ENCODE data around the gene PARP6. TPM values are rescaled to one million over a fixed set of nuclear protein-coding genes. Genes with fewer than 3 reads are reported as not detected.
A peak's percentile ranks its signal among the peaks of the same experiment; 100 is the strongest.

PARP6 gene
- total and polyA plus RNA-seq, 2 of the 8 experiments (the other 6 are each of a cell fraction or from before 2014, with no cell fraction given): 39.8 to 45.3 TPM

DNA sequence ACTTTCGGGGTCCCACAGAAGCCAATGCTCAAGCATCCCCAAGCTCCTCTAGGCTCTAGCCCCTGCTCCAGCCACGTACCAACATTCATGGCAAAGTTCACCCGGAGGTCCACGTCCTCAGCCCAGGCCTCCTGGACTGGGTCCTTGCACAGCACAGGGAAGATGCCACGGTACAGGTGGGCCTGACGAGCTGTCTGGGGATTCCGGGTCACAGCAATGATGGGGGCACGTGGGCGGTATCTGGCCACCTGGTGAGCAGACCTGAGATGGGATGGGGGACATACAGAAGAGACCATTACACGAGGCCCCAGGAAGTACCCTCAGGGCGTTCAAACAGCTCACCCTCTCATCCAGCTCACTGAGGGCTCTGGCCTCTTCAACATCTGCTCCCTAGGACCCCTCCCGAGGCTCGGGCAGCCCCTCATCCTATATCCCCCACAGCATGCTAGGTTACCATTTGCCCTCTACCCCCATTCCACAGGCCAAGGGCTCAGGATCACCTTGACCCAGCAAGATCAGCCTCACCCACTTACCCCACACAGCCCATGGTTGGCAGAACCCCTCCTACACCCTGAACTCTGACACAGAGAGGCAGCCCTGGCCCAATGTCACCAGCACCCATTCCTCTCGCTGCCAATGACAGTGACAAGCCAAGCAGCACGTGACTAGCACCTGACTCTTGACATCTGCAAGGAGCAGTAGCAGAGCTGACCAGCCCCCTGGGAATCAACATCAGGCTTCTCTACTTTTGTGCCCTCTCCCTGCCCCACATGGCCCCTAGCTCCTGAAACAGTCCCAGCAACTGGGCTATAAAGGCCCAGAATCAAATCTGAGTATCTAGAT lies 71.7 kb downstream of the PARP6 start:
- Histone ChIP-seq H2AFZ (ENCODE audit: low read length) (no peak overlapping the region), H3K27ac (ENCODE audit: low read depth, low read length) (no peak overlapping the region), H2AK5ac (ENCODE audit: low read depth, low read length) (no peak overlapping the region), H2BK120ac (replicated peaks; ENCODE audit: low read depth, low read length) (no peak overlapping the region), H3K14ac (ENCODE audit: insufficient read length) (no peak overlapping the region), H2BK15ac (ENCODE audit: low read length) (no peak overlapping the region), H4K5ac (ENCODE audit: insufficient read length, low read depth, low read length) (no peak overlapping the region), H3K23me2 (ENCODE audit: low read depth, low read length) (peaks cover 9% of the 10 kb centered on the region), H3K4ac (replicated peaks; ENCODE audit: insufficient read length, low read depth, low read length) (no peak overlapping the region), H2BK12ac (ENCODE audit: low read depth, low read length) (no peak overlapping the region), H3K9me3 (ENCODE audit: insufficient read depth in 2 of 2, low read depth in 1 of 2, low read length in 1 of 2) (no peaks in the 10 kb centered on the region), H4K20me1 (replicated peaks in 1 of 2; ENCODE audit: control insufficient read depth in 1 of 2, insufficient read depth in 2 of 2, low read length in 2 of 2) (peaks cover 21 to 30% of the 10 kb centered on the region in 2 experiments), H3K18ac (ENCODE audit: extremely low read depth, low read length) (no peak overlapping the region), H3K36me3 (ENCODE audit: control insufficient read depth in 2 of 4, insufficient read depth in 4 of 4, low read length in 3 of 4) (peaks cover 41 to 68% (median 63%) of the 10 kb centered on the region in 4 experiments), H4K8ac (ENCODE audit: extremely low read depth, insufficient read depth, low read length) (no peak overlapping the region), H2BK20ac (ENCODE audit: low read length) (no peak overlapping the region), H3K9ac (replicated peaks in 1 of 4; ENCODE audit: extremely low read depth in 1 of 4, low read depth in 3 of 4, low read length in 3 of 4) (no peak overlapping the region), H4K91ac (replicated peaks; ENCODE audit: insufficient read length, low read length) (no peak overlapping the region), H3K79me2 (ENCODE audit: control insufficient read depth in 1 of 2, insufficient read depth in 2 of 2, low read length in 2 of 2) (no peaks in the 10 kb centered on the region; a peak in 1 of 4 replicates), H2BK5ac (ENCODE audit: low read depth, low read length) (no peak overlapping the region), H3K4me2 (ENCODE audit: insufficient read depth in 1 of 2, low read depth in 2 of 2, low read length in 2 of 2) (no peak overlapping the region), H3K56ac (replicated peaks; ENCODE audit: insufficient read length, low read depth, low read length) (no peak overlapping the region), H3K79me1 (ENCODE audit: low read depth, low read length) (no peaks in the 10 kb centered on the region), H3K4me3 (ENCODE audit: extremely low read depth in 1 of 4, insufficient read depth in 2 of 4, low read depth in 3 of 4, low read length in 4 of 4) (no peak overlapping the region), H3K27me3 (replicated peaks in 1 of 4; ENCODE audit: control insufficient read depth in 3 of 4, extremely low read depth in 1 of 4, insufficient read depth in 3 of 4, low read length in 3 of 4) (peaks cover 7 to 21% (median 17%) of the 10 kb centered on the region in 4 experiments; a peak in 6 of 7 replicates), H3K23ac (ENCODE audit: insufficient read length) (no peak overlapping the region), H3K4me1 (replicated peaks in 1 of 4; ENCODE audit: control insufficient read depth in 3 of 4, insufficient read depth in 4 of 4, low read length in 3 of 4) (peaks cover 0 to 8% (median 4%) of the 10 kb centered on the region in 4 experiments; a peak in 5 of 7 replicates)
- DNase-seq (ENCODE audit: low read depth in 1 of 2, low spot score in 2 of 2): no peak
- 93% methylated on average over 15 of the region's 15 CpGs; no CpG with 5 or more reads in 1 of the 2 experiments for WGBS, 2 experiments (ENCODE audit: extremely low coverage in 1 of 2, insufficient coverage in 1 of 2, insufficient read length in 1 of 2, insufficient replicate concordance in 2 of 2, low coverage in 1 of 2, low lambda C conversion rate in 2 of 2, missing lambda C conversion rate in 1 of 2)
- no peak for FAIRE-seq
- ChIA-PET POLR2A (ENCODE audit: partially characterized antibody) (interaction anchor here (1.0 to 1.8 kb wide), 2 partner anchors 16 to 21 kb away, joined by 3 to 4 read pairs; no protein-coding TSS in a partner anchor), CTCF (ENCODE audit: partially characterized antibody) (interaction anchor here (0.6 to 4.3 kb wide), 18 partner anchors 9 to 561 kb away, joined by 3 to 32 read pairs (median 4); partner anchors contain the start of gene PKM)
- TF ChIP-seq BACH1 (IDR thresholded peaks at IDR 0.05; ENCODE audit: low read length): no peak
- TF ChIP-seq KDM5A (IDR thresholded peaks at IDR 0.05; ENCODE audit: low read length): no peak
- TF ChIP-seq, protein P1, sequence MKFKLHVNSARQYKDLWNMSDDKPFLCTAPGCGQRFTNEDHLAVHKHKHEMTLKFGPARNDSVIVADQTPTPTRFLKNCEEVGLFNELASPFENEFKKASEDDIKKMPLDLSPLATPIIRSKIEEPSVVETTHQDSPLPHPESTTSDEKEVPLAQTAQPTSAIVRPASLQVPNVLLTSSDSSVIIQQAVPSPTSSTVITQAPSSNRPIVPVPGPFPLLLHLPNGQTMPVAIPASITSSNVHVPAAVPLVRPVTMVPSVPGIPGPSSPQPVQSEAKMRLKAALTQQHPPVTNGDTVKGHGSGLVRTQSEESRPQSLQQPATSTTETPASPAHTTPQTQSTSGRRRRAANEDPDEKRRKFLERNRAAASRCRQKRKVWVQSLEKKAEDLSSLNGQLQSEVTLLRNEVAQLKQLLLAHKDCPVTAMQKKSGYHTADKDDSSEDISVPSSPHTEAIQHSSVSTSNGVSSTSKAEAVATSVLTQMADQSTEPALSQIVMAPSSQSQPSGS (IDR thresholded peaks at IDR 0.05; ENCODE audit: low read length): no peak
- 0 out of 2 replicates have a peak, but pooled peaks have one; percentile 9 for TF ChIP-seq POLR2AphosphoS5 (IDR thresholded peaks at IDR 0.05; ENCODE audit: low read depth, low read length)
- TF ChIP-seq HDAC2 (IDR thresholded peaks at IDR 0.05; ENCODE audit: borderline replicate concordance in 1 of 2, low read depth in 2 of 2, low read length in 2 of 2): no peak

Measured in H1 (cell line).